Stimulated activated CD4-positive, alpha-beta T cell treated with anti-CD3 and anti-CD28 coated beads, Interleukin-12 subunit alpha, Interleukin-12 subunit beta, amount 100 ng/mL, for 4 hours (primary cell): ENCODE measurements around the gene PDF.
A peak's percentile ranks its signal among the peaks of the same experiment; 100 is the strongest.

Experiments
- DNase-seq: peaks from one replicate; pipeline ENCODE4 v3.0.0-alpha.2; 2020

The PDF gene

GRCh38 chr16:69338557-69339288, 8.3 kb upstream of the PDF start:
- DNase-seq = no peak

GRCh38 chr16:69334696-69335095, 4.3 kb upstream of the PDF start:
- no peak for DNase-seq

GRCh38 chr16:69329369-69330285, 761 bp downstream of the PDF start:
- peak; percentile 43 for DNase-seq

- no peak for DNase-seq
Observed at GRCh38 chr16:69328854-69329316, 1.5 kb downstream of the PDF start.

- no peak for DNase-seq
Observed at GRCh38 chr16:69327585-69328310, 2.6 kb downstream of the PDF start.

- no peak for DNase-seq
Observed at GRCh38 chr16:69326172-69326873, 4.1 kb downstream of the PDF start.

GRCh38 chr16:69325784-69326171, 4.6 kb downstream of the PDF start:
- no peak for DNase-seq

GRCh38 chr16:69324585-69325253, 5.7 kb downstream of the PDF start:
- no peak for DNase-seq

- DNase-seq = no peak
Observed at GRCh38 chr16:69324013-69324531, 6.3 kb downstream of the PDF start.

- DNase-seq = no peak
Observed at GRCh38 chr16:69323415-69323814, 7.0 kb downstream of the PDF start.

- DNase-seq = no peak
Observed at GRCh38 chr16:69322343-69322742, 8.0 kb downstream of the PDF start.

GRCh38 chr16:69321080-69321479, 9.3 kb downstream of the PDF start:
- no peak for DNase-seq

- no peak for DNase-seq
Observed at GRCh38 chr16:69320740-69321073, 9.7 kb downstream of the PDF start.

- DNase-seq = no peak
Observed at GRCh38 chr16:69319826-69320739, 10.3 kb downstream of the PDF start.

- DNase-seq = no peak
Observed at GRCh38 chr16:69319381-69319780, 11.0 kb downstream of the PDF start.

- no peak for DNase-seq
Observed at GRCh38 chr16:69318911-69319289, 11.5 kb downstream of the PDF start.

- no peak for DNase-seq
Observed at GRCh38 chr16:69318177-69318910, 12.0 kb downstream of the PDF start.

- no peak for DNase-seq
Observed at GRCh38 chr16:69316595-69317034, 13.8 kb downstream of the PDF start.

GRCh38 chr16:69315486-69316311, 14.7 kb downstream of the PDF start:
- no peak for DNase-seq
